Stimulated activated CD8-positive, alpha-beta memory T cell treated with anti-CD3 and anti-CD28 coated beads, Interleukin-4, amount 100 ng/mL, for 4 hours (primary cell): ENCODE data around the gene GRN.
A peak's percentile ranks its signal among the peaks of the same experiment; 100 is the strongest.
"Not testable (repeated sequence)": the region's sequence is repeated elsewhere in the genome, so short reads cannot be mapped to it uniquely, and the experiment has no call there.

ENCODE experiments used
- DNase-seq, 2 donors: peaks; one replicate each; pipeline ENCODE4 v3.0.0-alpha.2; 2020; ENCODE audit warnings: low read depth in 2 of 2, low spot score in 1 of 2

GRN gene

GRCh38 chr17:44346064-44346844 is 1.2 kb downstream of the GRN start:
- no peak for DNase-seq

GRCh38 chr17:44347206-44348055 is 2.3 kb downstream of the GRN start:
- not testable (repeated sequence) for DNase-seq

- no peak for DNase-seq
These were observed 3.3 kb downstream of the GRN start for GRCh38 chr17:44348234-44348987.

GRCh38 chr17:44348988-44349364 is 3.9 kb downstream of the GRN start:
- no peak for DNase-seq

- DNase-seq, result no peak
These were observed 4.5 kb downstream of the GRN start for GRCh38 chr17:44349553-44350070.

GRCh38 chr17:44350733-44351226 is 5.7 kb downstream of the GRN start:
- DNase-seq, result peak; percentile 47 to 55

GRCh38 chr17:44351464-44351863 is 6.4 kb downstream of the GRN start:
- no peak for DNase-seq

- DNase-seq, result no peak
These were observed 7.1 kb downstream of the GRN start for GRCh38 chr17:44351961-44352827.

GRCh38 chr17:44352828-44353671 is 7.9 kb downstream of the GRN start:
- no peak for DNase-seq

- no peak for DNase-seq
These were observed 8.7 kb downstream of the GRN start for GRCh38 chr17:44353672-44354331.

GRCh38 chr17:44354582-44355561 is 9.8 kb downstream of the GRN start:
- DNase-seq, result peak in 1 of 2 donors; percentile 17

GRCh38 chr17:44355642-44356099 is 10.6 kb downstream of the GRN start:
- no peak for DNase-seq

GRCh38 chr17:44356241-44356640 is 11.1 kb downstream of the GRN start:
- no peak for DNase-seq

GRCh38 chr17:44358066-44358465 is 13.0 kb downstream of the GRN start:
- DNase-seq, result no peak

- DNase-seq, result no peak
These were observed 13.9 kb downstream of the GRN start for GRCh38 chr17:44359006-44359405.

- DNase-seq, result no peak
These were observed 14.5 kb downstream of the GRN start for GRCh38 chr17:44359458-44360143.

GRCh38 chr17:44360144-44360533 is 15.0 kb downstream of the GRN start:
- no peak for DNase-seq
